AG09319 (cell line): ENCODE measurements around the gene NUDT4.
"Not testable (repeated sequence)": the region's sequence is repeated elsewhere in the genome, so short reads cannot be mapped to it uniquely, and the experiment has no call there.

Experiments used
- DNase-seq: peaks from one replicate; pipeline ENCODE4 v3.0.0-alpha.2; 2010; ENCODE audit warnings: low read depth; ENCODE audit errors: extremely low read depth
- TF ChIP-seq, protein P1 (sequence below): IDR thresholded peaks from 2 replicates; pipeline ENCODE4 v1.5.1; 2011; ENCODE audit warnings: low read depth, mild to moderate bottlenecking, inconsistent platforms, low read length, moderate library complexity

The NUDT4 gene

DNA sequence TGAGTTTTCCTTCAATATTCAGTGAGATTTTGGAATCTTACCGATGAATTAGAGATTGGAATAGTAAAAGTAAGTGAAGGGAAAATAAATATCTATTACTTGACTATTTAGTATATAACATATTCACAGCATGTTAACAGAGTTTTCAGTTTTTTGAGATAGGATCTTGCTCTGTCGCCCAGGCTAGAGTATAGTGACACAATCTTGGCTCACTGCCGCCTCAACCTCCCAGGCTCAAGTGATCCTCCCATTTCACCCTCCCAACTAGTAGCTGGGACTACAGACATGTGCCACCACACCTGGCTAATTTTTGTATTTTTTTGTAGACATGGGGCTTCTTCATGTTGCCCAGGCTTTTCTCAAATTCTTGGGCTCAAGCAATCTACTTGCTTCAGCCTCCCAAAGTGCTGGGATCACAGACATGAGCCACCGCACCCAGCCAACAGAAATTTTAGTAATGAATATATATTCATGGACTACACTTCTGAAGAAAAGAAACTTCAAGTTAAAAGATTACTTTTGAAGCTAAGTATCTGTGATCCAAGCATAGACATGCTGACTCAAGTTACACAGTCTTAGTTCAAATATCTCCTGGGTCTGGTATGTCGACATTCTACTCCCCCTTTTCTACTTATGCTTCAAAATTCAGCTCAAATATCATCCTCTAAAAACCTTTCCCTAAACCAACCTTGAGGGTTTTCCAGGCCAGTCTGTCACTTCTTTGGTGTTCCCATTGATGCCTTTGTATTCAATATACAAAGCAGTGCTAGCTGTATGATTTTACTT lies 50.2 kb downstream of the NUDT4 start:
- peak; percentile 27 for DNase-seq
- TF ChIP-seq, protein P1, sequence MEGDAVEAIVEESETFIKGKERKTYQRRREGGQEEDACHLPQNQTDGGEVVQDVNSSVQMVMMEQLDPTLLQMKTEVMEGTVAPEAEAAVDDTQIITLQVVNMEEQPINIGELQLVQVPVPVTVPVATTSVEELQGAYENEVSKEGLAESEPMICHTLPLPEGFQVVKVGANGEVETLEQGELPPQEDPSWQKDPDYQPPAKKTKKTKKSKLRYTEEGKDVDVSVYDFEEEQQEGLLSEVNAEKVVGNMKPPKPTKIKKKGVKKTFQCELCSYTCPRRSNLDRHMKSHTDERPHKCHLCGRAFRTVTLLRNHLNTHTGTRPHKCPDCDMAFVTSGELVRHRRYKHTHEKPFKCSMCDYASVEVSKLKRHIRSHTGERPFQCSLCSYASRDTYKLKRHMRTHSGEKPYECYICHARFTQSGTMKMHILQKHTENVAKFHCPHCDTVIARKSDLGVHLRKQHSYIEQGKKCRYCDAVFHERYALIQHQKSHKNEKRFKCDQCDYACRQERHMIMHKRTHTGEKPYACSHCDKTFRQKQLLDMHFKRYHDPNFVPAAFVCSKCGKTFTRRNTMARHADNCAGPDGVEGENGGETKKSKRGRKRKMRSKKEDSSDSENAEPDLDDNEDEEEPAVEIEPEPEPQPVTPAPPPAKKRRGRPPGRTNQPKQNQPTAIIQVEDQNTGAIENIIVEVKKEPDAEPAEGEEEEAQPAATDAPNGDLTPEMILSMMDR = no peak

DNA sequence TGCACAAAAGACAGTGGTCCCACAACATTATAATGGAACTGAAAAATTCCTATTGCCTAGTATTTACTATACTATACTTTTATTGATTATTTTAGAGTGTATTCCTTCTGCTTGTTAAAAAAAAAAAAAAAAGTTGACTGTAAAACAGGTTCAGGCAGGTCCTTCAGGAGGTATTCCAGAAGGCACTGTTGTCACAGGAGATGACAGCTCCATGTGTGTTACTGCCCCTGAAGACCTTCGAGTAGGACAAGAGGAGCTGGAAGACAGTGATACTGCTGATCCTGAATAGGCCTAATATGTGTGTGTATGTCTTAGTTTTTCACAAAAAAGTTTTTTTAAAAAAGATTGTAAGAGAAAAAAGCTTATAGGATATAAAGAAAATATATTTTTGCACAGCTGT lies 51.7 kb downstream of the NUDT4 start:
- no peak for DNase-seq
- TF ChIP-seq, protein P1 = no peak

DNA sequence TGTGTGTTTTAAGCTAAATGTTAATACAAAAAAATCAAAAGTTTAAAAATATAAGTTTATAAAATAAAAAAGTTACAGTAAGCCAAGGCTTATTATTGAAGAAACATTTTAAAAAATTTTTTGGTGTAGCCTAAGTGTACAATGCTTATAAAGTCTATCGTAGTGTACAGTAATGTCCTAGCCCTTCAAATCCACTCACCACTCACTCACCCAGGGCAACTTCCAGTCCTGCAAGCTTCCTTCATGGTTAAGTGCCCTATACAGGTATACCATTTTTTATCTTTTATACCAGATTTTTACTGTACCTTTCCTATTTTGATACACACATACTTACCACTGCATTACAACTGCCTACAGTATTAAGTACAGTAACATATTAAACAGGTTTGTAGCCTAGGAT lies 52.1 kb downstream of the NUDT4 start:
- DNase-seq = no peak
- TF ChIP-seq, protein P1 = no peak

DNA sequence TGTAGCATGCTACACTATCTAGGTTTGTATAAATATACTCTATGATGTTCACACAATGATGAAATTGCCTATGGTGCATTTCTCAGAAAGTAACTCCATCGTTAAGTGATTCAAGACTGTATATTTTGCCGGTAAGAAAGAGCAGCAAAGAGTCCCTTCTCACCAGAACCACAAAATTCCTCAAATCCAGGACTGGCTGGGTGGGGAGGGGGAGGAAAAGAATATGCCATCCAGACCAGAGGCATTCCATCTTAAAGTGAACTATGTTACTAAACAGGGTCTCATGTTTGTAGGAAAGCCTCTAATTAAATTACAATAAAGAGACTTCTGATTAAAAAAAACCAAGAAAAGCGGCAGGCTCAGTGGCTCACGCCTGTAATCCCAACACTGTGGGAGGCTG lies 52.6 kb downstream of the NUDT4 start:
- TF ChIP-seq, protein P1 = no peak
- no peak for DNase-seq

DNA sequence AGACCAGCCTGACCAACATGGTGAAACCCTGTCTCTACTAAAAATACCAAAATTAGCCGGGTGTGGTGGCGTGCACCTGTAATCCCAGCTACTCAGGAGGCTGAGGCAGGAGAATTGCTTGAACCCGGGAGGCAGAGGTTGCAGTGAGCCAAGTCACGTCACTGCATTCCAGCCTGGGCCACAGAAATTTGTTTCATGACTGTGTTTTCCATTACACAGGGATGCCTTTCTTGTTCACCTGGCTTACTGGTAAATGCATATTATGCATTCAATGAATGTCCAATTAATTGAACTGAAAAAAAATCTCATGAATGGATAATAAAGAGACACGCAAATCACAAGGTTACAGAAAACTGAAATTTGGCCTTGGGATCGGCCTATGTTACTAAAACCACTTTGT lies 54.3 kb downstream of the NUDT4 start:
- not testable (repeated sequence) for DNase-seq

DNA sequence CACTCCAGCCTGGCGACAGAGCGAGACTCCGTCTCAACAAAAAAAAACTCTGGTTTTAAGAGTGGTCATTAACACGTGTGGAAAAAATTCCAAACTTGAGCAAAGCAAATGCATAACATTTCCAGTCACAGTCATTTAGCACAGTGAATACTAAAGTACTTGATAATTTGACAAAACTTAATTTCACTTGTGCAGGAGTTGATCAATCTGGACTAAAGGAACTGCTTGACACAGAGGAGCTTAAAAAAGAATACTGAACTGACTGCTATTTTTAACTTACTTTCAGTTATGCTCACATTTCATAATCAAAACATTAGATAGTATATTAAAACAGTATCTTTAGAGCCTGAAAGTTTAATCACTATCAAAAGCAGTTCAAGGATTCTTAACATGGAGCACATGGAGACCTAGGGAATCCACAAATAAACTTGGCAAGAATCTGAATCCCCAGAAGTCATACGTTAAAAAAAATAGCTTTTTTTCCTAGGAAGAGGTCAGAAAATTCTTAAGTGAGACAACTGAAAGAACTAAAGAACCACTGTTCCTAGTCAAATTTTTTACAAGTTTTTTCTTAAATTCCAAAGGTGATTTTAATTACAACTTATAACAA lies 56.6 kb downstream of the NUDT4 start:
- DNase-seq = no peak
- TF ChIP-seq, protein P1 = no peak

DNA sequence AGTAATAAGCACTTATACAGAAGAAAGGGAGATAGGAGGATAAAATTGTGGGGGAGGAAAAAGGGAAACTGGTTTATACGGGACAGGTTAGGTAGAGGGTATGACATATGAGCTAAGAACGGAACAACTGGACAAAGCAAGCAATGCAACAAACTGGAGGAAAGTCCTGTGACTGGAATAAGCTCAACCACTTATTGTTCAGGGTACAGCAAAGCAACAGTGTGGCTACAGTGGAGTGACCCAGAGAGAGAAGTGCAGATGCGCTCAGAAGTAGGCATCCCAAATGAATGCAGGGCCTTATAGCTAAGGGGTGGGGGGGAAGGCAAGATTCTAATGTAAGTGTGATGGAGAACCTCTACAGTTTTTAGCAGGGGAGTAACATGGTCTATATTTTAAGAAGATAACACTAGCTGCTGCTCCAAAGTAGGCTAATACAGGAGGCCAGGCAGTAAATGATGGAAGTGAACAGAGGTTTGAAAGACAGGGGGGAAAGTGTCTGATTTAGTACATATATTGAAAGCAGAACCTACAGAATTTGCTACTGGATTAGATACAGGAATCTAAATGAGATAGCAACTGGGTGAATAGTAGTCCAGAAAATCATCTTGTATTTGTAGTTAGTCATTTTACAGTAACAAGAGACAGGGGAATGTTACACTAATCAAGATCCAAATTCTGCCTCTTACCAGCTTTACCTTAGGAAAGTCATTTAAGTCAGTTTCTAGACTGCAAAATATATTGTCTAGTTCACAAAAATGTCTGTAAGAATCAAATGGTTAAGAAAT lies 60.7 kb downstream of the NUDT4 start:
- no peak for DNase-seq
- TF ChIP-seq, protein P1 = no peak
